IPS DF 6.9 (cell line): ENCODE results near the gene OS9.
A peak's percentile ranks its signal among the peaks of the same experiment; 100 is the strongest.
"Not testable (repeated sequence)": the region's sequence is repeated elsewhere in the genome, so short reads cannot be mapped to it uniquely, and the experiment has no call there.

Experiments used
- DNase-seq: peaks from one replicate; pipeline ENCODE4 v3.0.0-alpha.2; 2013; ENCODE audit warnings: low read depth, low spot score
- H3K27ac ChIP-seq: one replicate; pipeline ENCODE4 v1.5.1; 2013; ENCODE audit warnings: low read length, control low read depth
- H3K27me3 ChIP-seq: 2 replicates; pipeline ENCODE4 v1.6.1; 2013; ENCODE audit warnings: mild to moderate bottlenecking, low read length; ENCODE audit not compliant: control insufficient read depth, insufficient read depth
- H3K36me3 ChIP-seq: 2 replicates; pipeline ENCODE4 v1.6.1; 2013; ENCODE audit warnings: low read length; ENCODE audit not compliant: control insufficient read depth, insufficient read depth
- H3K4me1 ChIP-seq: 2 replicates; pipeline ENCODE4 v1.6.1; 2013; ENCODE audit warnings: low read length; ENCODE audit not compliant: control insufficient read depth, insufficient read depth
- H3K4me3 ChIP-seq: 2 replicates; pipeline ENCODE4 v1.5.1; 2013; ENCODE audit warnings: mild to moderate bottlenecking, low read length
- H3K9me3 ChIP-seq: 2 replicates; pipeline ENCODE4 v1.6.1; 2013; ENCODE audit warnings: low read length, inconsistent platforms; ENCODE audit not compliant: control insufficient read depth, insufficient read depth
- WGBS: extraction: QIAGEN DNeasy Blood & Tissue Kit; methylation state at CpG from one replicate; pipeline ENCODE4 v1.1.7; 2013; ENCODE audit warnings: mixed read lengths, missing lambda C conversion rate; ENCODE audit not compliant: insufficient read length, insufficient coverage; 5-methylcytosine and 5-hydroxymethylcytosine counted together

Gene OS9

GRCh38 chr12:57693659-57694458 lies at the start of gene OS9:
Gene OS9, plus strand, starts transcription at chr12:57694132. Its CDS starts 30 bp downstream, at chr12:57694162.
- no peak within 1 kb of the TSS for H3K27ac ChIP-seq

GRCh38 chr12:57645990-57646658 lies 47.8 kb upstream of the OS9 start:
- not testable (repeated sequence) for H3K4me1 ChIP-seq, H3K9me3 ChIP-seq, H3K27ac ChIP-seq, H3K4me3 ChIP-seq, DNase-seq, H3K36me3 ChIP-seq, H3K27me3 ChIP-seq
- WGBS, result no CpG with 5 or more reads among the region's 13 CpGs

More at GRCh38 chr12:57693659-57694458, at the start of gene OS9:
- peak; percentile 99 for DNase-seq
- peak within 1 kb of the TSS; percentile 68 for H3K4me3 ChIP-seq
- H3K4me1 ChIP-seq, result 0 out of 2 replicates have a peak, but pooled peaks cover 2% of the 10 kb centered on the region
- no peaks in the 10 kb centered on the region for H3K27me3 ChIP-seq
- no CpG with 5 or more reads among the region's 45 CpGs for WGBS
- H3K36me3 ChIP-seq, result no peaks in the 10 kb centered on the region
- no peaks in the 10 kb centered on the region for H3K9me3 ChIP-seq

GRCh38 chr12:57646659-57647049 lies 47.3 kb upstream of the OS9 start:
- not testable (repeated sequence) for H3K9me3 ChIP-seq, H3K27ac ChIP-seq, H3K36me3 ChIP-seq, H3K4me1 ChIP-seq, H3K4me3 ChIP-seq, DNase-seq, H3K27me3 ChIP-seq
- no CpG with 5 or more reads among the region's 15 CpGs for WGBS

- no CpG with 5 or more reads among the region's 3 CpGs for WGBS
- Histone ChIP-seq H3K9me3 (no peaks in the 10 kb centered on the region), H3K27me3 (no peaks in the 10 kb centered on the region), H3K36me3 (no peaks in the 10 kb centered on the region), H3K27ac (no peak overlapping the region), H3K4me1 (no peaks in the 10 kb centered on the region), H3K4me3 (no peak overlapping the region)
- no peak for DNase-seq
Observed at GRCh38 chr12:57654042-57654441, 39.9 kb upstream of the OS9 start.

DNA sequence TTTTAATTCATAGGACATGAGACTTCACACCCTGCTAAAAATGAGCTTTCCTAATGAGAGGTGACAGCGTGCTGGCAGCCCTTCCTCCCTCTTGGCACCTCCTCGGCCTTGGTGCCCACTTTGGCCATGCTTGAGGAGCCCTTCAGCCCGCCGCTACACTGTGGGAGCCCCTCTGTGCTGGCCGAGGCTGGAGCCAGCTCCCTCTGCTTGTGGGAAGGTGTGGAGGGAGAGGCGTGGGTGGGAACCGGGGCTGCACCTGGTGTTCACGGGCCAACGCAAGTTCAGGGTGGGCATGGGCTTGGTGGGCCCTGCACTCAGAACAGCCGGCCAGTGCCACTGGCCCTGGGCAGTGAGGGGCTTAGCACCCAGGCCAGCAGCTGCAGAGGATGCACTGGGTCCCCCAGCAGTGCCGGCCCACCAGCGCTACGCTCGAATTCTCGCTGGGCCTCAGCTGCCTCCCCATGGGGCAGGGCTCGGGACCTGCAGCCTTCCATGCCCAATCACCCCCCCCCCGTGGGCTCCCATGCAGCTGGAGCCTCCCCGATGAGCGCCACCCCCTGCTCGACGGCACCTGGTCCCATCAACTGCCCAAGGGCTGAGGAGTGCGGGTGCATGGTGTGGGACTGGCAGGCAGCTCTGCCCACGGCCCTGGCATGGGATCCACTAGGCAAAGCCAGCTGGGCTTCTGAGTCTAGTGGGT lies 38.2 kb upstream of the OS9 start:
- no CpG with 5 or more reads among the region's 23 CpGs for WGBS
- no peaks in the 10 kb centered on the region for H3K9me3 ChIP-seq
- H3K27me3 ChIP-seq, result no peaks in the 10 kb centered on the region
- H3K4me1 ChIP-seq, result no peaks in the 10 kb centered on the region
- DNase-seq, result no peak
- H3K36me3 ChIP-seq, result no peaks in the 10 kb centered on the region
- no peak overlapping the region for H3K27ac ChIP-seq
- no peak overlapping the region for H3K4me3 ChIP-seq

GRCh38 chr12:57656408-57656807 lies 37.5 kb upstream of the OS9 start:
- DNase-seq, H3K27ac ChIP-seq, H3K27me3 ChIP-seq, H3K9me3 ChIP-seq, H3K4me1 ChIP-seq, H3K4me3 ChIP-seq, H3K36me3 ChIP-seq: not testable (repeated sequence)
- WGBS, result no CpG with 5 or more reads among the region's 4 CpGs

- H3K4me1 ChIP-seq, result no peaks in the 10 kb centered on the region
- no peaks in the 10 kb centered on the region for H3K36me3 ChIP-seq
- H3K9me3 ChIP-seq, result no peaks in the 10 kb centered on the region
- H3K4me3 ChIP-seq, result no peak overlapping the region
- no peak for DNase-seq
- no CpG with 5 or more reads among the region's 3 CpGs for WGBS
- H3K27ac ChIP-seq, result no peak overlapping the region
- H3K27me3 ChIP-seq, result no peaks in the 10 kb centered on the region
Observed at GRCh38 chr12:57657744-57658143, 36.2 kb upstream of the OS9 start.

DNA sequence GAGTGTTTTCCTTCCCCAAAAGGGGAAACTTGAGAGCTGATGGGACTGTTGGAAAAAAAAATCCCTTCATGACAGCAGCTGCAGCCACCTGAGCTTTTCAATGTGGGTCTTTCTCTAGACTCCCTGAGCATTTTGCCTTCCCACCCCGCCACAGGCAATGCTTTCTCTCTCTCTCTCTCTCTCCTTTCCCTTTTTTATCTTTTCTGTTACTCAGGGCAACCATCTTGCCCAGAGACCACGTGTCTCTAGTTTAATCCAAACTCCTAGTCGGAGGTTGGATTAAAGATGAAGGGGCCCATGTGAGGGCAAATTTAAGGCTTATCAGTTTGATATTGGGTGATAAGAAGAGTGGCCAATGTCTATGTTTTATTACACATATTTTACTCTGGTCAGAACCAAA lies 35.0 kb upstream of the OS9 start:
- Histone ChIP-seq H3K4me1 (no peaks in the 10 kb centered on the region), H3K4me3 (no peak overlapping the region), H3K27me3 (no peaks in the 10 kb centered on the region), H3K9me3 (no peaks in the 10 kb centered on the region), H3K27ac (no peak overlapping the region), H3K36me3 (no peaks in the 10 kb centered on the region)
- no CpG with 5 or more reads among the region's 3 CpGs for WGBS
- DNase-seq, result no peak

- no peaks in the 10 kb centered on the region for H3K4me1 ChIP-seq
- WGBS, result 100% methylated on average over 1 of the region's 4 CpGs
- no peaks in the 10 kb centered on the region for H3K9me3 ChIP-seq
- no peak overlapping the region for H3K4me3 ChIP-seq
- no peak for DNase-seq
- no peaks in the 10 kb centered on the region for H3K27me3 ChIP-seq
- H3K36me3 ChIP-seq, result no peaks in the 10 kb centered on the region
- H3K27ac ChIP-seq, result no peak overlapping the region
Observed at GRCh38 chr12:57661376-57661775, 32.6 kb upstream of the OS9 start.

- not testable (repeated sequence) for H3K4me1 ChIP-seq, DNase-seq, H3K4me3 ChIP-seq, H3K27me3 ChIP-seq, H3K27ac ChIP-seq, H3K36me3 ChIP-seq, H3K9me3 ChIP-seq
- no CpG with 5 or more reads among the region's 34 CpGs for WGBS
Observed at GRCh38 chr12:57665066-57665820, 28.7 kb upstream of the OS9 start.
